NCI-H524 treated with DMSO at 0.1 percent for 48 hours (cell line): ENCODE measurements around the gene EPDR1.

Source experiments
- DNase-seq: peaks from one replicate; lab custom pipeline; 2025; lab: John Stamatoyannopoulos, UW

EPDR1 gene

DNA sequence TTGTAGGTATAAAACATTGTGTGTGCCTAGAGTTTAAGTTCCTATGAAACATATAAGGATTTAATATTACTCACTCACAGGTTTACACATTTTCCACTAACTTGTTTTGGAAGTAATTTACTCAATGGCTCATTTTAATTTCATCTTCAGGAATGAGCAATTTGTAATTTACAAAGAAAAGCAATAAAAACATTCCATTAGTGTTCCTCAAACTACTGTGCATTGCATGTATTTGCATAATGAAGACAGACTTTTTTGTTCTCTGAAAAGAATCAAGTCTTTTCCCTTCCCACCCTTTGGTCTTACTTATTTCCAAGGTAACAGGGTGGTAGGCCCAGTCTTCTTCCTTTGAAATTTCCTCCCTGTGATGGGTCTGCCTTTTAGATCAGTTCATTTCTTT, 61.2 kb downstream of the EPDR1 start:
- no peak for DNase-seq

DNA sequence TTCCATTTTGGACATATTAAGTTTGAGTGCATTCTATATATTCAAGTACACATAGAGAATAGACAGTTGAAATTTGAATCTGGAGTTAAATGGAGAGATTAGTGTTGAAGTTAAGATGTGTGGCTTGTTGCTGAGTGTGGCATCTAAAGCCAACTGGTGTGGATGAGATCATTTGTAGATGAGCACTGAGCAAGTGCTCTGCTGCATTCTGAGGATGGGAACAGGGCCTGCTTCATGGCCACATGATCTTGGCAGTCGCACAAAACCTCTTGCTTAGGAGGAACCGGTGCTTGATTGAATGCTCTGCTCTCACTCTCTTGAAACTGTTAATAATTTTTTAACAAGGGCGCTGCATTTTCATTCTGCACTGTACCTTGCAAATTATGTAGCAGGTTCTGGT, 62.0 kb downstream of the EPDR1 start:
- DNase-seq: no peak

DNA sequence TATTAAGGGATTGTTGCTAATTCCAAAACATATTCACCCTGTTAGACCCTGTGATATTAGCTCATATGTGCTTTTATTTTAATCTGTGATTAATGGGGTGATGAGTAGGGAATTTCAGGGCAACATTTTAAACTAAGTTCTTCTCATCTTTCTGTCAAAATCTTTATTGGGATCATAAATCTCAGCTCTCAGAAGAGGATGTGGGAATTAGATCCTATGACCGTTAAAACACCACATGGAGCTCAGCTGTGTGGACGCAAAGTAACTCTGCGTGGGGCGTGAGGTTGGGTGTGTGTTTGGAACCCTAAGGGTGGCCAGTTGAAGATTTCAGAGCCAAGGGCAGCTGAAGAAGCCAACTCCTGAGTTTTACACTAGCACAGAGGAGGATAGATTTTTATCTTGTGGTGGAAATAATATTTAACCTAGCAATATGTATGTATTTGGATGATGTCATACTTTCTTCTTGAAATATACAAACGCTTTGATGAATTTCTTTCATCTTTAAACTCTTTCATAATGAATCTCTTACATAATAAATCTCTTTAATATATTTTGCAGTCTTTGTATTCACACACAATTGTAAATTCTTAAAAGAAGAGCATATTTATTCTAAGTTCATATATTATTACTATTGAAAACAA, 64.4 kb downstream of the EPDR1 start:
- DNase-seq: no peak

DNA sequence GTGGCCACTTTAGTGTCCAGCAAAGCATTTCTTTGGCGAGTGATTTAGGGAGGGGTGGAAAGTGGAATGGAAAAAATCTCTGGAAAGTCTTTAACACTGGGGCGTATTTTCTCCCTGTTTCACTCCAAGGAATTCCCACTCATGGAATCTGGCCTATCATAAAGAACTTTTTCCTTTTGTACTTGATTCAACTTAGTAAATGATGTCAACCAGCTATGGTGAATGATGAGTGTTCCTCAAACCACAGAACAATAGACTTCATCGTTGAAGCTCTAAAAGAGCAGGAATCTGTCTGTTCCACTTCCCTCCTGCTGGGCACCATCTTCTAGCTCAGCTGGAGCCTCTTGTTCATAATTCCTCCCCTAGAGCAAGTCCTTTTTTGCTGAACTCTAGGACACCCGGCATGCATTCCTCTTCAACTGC, 66.5 kb downstream of the EPDR1 start:
- no peak for DNase-seq

DNA sequence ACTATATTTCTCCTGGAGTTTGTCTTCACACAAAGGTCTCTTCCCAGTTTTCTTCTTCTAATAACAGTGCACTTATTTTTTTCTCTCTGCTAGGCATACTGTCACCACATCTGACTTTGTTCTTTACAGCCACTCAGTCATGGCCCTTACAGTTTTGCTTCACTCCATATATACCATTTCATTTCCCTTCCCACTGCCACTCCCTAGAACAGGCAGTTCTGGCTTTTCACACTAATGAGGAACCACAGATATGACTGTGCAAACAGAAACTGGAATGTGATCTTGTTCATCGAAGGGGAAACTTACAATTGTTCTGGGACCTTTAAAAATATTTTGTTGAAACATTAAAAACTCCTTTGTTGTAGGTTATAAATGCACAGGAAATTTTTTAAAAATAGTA, 67.3 kb downstream of the EPDR1 start:
- DNase-seq: no peak

DNA sequence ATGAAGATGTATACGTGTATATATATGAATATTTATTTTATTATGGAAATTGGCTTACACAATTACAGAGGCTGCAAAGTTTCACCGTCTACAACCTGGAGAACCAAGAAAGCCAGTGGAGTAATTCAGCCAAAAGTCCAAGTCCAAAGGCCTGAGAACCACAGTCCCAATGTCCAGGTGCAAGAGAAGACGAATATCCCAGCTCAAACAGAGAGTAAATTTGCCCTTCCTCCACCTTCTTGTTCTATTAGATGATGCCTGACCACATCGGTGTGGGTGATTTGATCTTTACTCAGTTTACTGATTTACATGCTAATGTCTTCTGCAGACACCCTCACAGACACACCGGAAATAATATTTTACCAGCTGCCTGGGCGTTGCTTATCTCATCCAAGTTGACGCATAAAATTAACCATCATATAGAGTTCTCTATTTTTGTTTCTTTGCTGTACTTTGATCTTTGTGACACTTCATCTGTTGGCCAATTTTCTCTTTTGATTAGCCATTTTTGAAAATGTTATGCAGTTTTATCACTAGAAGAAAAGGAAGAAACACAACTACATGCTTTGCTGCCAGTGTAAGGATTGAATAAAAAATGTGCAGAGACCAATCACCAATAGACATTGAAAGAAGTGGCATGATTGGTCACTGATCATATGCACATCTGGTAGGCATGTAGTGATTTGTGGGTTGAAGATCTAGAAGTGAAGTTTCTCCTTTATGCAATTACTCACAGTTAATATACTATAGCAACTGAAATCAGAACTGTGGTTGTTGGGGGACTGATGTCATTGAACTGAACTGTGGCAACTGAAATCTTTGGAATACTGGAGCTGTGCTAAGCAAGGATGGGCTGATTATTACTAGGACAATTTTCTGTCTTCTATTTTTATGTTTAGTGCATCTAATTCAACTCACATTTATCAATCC, 68.5 kb downstream of the EPDR1 start:
- DNase-seq: no peak

DNA sequence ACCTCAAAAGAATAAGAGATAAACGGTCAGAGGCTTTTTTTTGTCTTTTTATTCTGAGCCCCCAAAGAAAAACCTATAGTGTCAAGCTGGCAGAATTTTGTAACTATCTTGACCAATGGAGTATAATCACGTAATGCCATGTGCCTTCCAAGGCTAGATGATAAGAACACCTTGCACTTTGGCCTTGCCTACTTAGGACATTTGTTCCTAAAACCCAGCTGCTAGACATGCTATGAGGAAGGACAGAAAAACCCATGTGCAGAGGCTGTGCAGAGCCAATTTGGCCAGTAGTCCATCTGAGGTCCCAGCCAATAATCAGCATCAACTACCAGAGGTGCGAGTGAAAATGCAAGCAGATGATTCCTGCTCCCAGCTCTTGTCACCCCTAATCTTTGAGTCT, 69.9 kb downstream of the EPDR1 start:
- DNase-seq: no peak

DNA sequence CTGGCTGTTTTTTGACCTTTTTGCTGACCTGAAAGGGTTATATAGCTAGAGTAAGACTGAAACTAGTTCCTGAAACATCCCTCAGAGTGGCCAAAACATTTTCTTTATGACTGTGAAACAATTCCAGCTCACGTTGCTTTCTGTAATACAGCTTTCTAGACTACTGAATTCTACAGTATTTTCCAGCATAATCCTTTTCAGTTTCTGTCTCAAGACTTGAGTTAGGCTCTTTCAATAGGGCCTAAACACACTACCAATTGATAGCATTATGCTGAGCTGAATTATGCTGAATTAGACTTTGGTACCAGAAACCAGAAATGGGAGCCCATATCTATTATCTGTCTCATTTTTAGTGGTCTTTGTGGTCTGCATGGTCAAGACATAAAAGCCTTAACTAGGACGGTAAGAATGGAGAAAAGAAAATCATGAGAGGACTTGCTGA, 72.6 kb downstream of the EPDR1 start:
- no peak for DNase-seq

DNA sequence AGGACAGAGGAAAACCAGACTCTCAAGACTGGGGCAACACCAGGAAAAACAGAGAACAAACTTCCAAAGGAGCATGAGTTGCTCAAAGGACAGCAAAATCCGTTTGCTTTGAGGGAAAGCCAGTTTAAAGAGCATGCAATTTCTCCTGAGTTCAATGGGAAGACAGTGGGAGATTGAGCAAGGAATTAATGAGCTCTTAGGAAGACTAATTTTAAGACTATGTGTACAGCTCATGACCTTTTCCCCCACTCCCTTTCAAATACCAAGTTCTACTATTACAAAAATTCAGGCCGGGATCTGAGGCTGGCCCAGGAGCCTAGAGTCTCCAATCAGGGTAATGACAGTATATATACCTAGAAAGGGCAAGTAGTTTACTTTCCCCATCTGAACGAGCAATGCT, 79.2 kb downstream of the EPDR1 start:
- DNase-seq: no peak

DNA sequence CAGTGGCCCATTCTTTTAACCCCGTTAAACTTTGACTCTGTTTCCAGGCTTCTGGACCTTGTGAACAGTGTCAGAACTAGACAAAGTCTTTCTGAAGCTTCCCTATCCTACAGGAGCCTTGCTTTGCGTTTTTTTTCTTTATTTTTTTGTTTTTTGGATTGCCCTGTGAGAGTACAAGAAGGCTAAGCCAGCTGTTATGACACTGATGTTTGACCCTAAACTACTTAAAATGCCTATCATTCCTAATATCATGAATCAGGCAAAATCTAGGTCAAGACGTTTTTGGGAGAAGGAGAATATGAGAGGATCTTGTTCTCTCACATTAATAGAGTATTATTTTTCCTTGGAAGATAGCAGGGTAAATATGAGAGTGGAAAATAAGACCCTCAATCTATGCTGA, 79.8 kb downstream of the EPDR1 start:
- DNase-seq: no peak
